ENCODE data around the gene NOD1. TPM values are rescaled to one million over a fixed set of nuclear protein-coding genes. Genes with fewer than 3 reads are reported as not detected.
"Not testable (repeated sequence)": the region's sequence is repeated elsewhere in the genome, so short reads cannot be mapped to it uniquely, and the experiment has no call there.

Gene NOD1
- total RNA-seq, 2 donors from 2014 or later, result 16.6 to 18.0 TPM

- DNase-seq (ENCODE audit: low spot score), result no peak
- intact Hi-C loops (cut with DNase I), result no loop called here
These were observed 48.3 kb downstream of the NOD1 start for GRCh38 chr7:30430276-30430675.

GRCh38 chr7:30429156-30429530 lies 49.4 kb downstream of the NOD1 start:
- DNase-seq (ENCODE audit: low spot score), result no peak

GRCh38 chr7:30428246-30429155 lies 50.1 kb downstream of the NOD1 start:
- intact Hi-C loops (cut with DNase I), result no loop called here
- DNase-seq (ENCODE audit: low spot score), result no peak

More at GRCh38 chr7:30429156-30429530, 49.4 kb downstream of the NOD1 start:
- intact Hi-C loops (cut with DNase I), result no loop called here

- no peak for DNase-seq (ENCODE audit: low spot score)
- intact Hi-C loops (cut with DNase I), result no loop called here
These were observed 51.1 kb downstream of the NOD1 start for GRCh38 chr7:30427296-30428070.

- intact Hi-C loops (cut with DNase I), result no loop called here
- no peak for DNase-seq (ENCODE audit: low spot score)
These were observed 54.1 kb downstream of the NOD1 start for GRCh38 chr7:30424506-30424905.

- intact Hi-C loops (cut with DNase I), result no loop called here
- no peak for DNase-seq (ENCODE audit: low spot score)
These were observed 54.6 kb downstream of the NOD1 start for GRCh38 chr7:30423788-30424505.

GRCh38 chr7:30422922-30423321 lies 55.7 kb downstream of the NOD1 start:
- intact Hi-C loops (cut with DNase I), result no loop called here
- no peak for DNase-seq (ENCODE audit: low spot score)

- no peak for DNase-seq (ENCODE audit: low spot score)
These were observed 56.9 kb downstream of the NOD1 start for GRCh38 chr7:30421647-30422196.

GRCh38 chr7:30420662-30421061 lies 57.9 kb downstream of the NOD1 start:
- no peak for DNase-seq (ENCODE audit: low spot score)
- intact Hi-C loops (cut with DNase I), result no loop called here

More at GRCh38 chr7:30421647-30422196, 56.9 kb downstream of the NOD1 start:
- intact Hi-C loops (cut with DNase I), result no loop called here

- intact Hi-C loops (cut with DNase I); DNase-seq (ENCODE audit: low spot score): not testable (repeated sequence)
These were observed 58.5 kb downstream of the NOD1 start for GRCh38 chr7:30420080-30420479.

- intact Hi-C loops (cut with DNase I), result loop anchor here (5.0 to 10.0 kb wide), 2 partner anchors 247 to 1439 kb away; no protein-coding TSS in a partner anchor
- DNase-seq (ENCODE audit: low spot score), result no peak
These were observed 64.7 kb downstream of the NOD1 start for GRCh38 chr7:30413864-30414263.

- intact Hi-C loops (cut with DNase I), result loop anchor here (5.0 to 10.0 kb wide), 2 partner anchors 246 to 1438 kb away; no protein-coding TSS in a partner anchor
- no peak for DNase-seq (ENCODE audit: low spot score)
These were observed 65.6 kb downstream of the NOD1 start for GRCh38 chr7:30412782-30413504.

GRCh38 chr7:30411897-30412296 lies 66.7 kb downstream of the NOD1 start:
- DNase-seq (ENCODE audit: low spot score), result no peak
- intact Hi-C loops (cut with DNase I), result loop anchor here (5.0 to 10.0 kb wide), 2 partner anchors 245 to 1437 kb away; no protein-coding TSS in a partner anchor

GRCh38 chr7:30411173-30411572 lies 67.4 kb downstream of the NOD1 start:
- intact Hi-C loops (cut with DNase I), result loop anchor here (5.0 to 10.0 kb wide), 2 partner anchors 244 to 1436 kb away; no protein-coding TSS in a partner anchor
- DNase-seq (ENCODE audit: low spot score), result no peak

GRCh38 chr7:30406664-30407425 lies 71.7 kb downstream of the NOD1 start:
- intact Hi-C loops (cut with DNase I), result no loop called here
- DNase-seq (ENCODE audit: low spot score), result no peak

GRCh38 chr7:30405179-30405578 lies 73.4 kb downstream of the NOD1 start:
- intact Hi-C loops (cut with DNase I), result no loop called here
- DNase-seq (ENCODE audit: low spot score), result no peak

- no peak for DNase-seq (ENCODE audit: low spot score)
- intact Hi-C loops (cut with DNase I), result no loop called here
These were observed 75.1 kb downstream of the NOD1 start for GRCh38 chr7:30403477-30403876.

GRCh38 chr7:30396389-30396788 lies 82.2 kb downstream of the NOD1 start:
- intact Hi-C loops (cut with DNase I), result no loop called here
- DNase-seq (ENCODE audit: low spot score), result no peak
